Heart right ventricle (tissue), 16 donors: ENCODE results near the gene CARD11. TPM values are rescaled to one million over a fixed set of nuclear protein-coding genes. Genes with fewer than 3 reads are reported as not detected.

Experiments
- ATAC-seq, 8 donors: fragments of 200-7000 bp; cut with Tn5 transposase; one replicate each; pipeline ENCODE4 v1.9.1; 2020; ENCODE audit warnings: mild to moderate bottlenecking in 8 of 8, moderate library complexity in 8 of 8, moderate number of reproducible peaks in 1 of 8
- DNase-seq, 2 donors: peaks; one replicate each; pipeline ENCODE4 v3.0.0-alpha.2; 2020
- H3K27ac ChIP-seq, 10 donors: fragments of 200-600 bp; sonication (generic) in 2 of 10; one replicate each; pipeline versions ENCODE4 v1.5.0 to v1.8.0; 2020 to 2022; ENCODE audit warnings: mild to moderate bottlenecking in 3 of 10
- H3K27me3 ChIP-seq, 7 donors: fragments of 200-600 bp; one replicate each; pipeline ENCODE4 v1.8.0; 2021 to 2022; ENCODE audit warnings: mild to moderate bottlenecking in 2 of 7
- H3K36me3 ChIP-seq, 9 donors: fragments of 200-600 bp; sonication (generic) in 1 of 9; one replicate each; pipeline versions ENCODE4 v1.5.0 to v1.8.0; 2020 to 2022; ENCODE audit warnings: mild to moderate bottlenecking in 2 of 9
- H3K4me1 ChIP-seq, 9 donors: fragments of 200-600 bp; sonication (generic) in 1 of 9; one replicate each; pipeline versions ENCODE4 v1.5.0 to v1.8.0; 2020 to 2022; ENCODE audit warnings: mild to moderate bottlenecking in 4 of 9
- H3K4me3 ChIP-seq, 10 donors: fragments of 200-600 bp; sonication (generic) in 2 of 10; one replicate each; pipeline versions ENCODE4 v1.5.0 to v1.8.0; 2020 to 2022; ENCODE audit warnings: mild to moderate bottlenecking in 7 of 10, moderate library complexity in 2 of 10
- H3K9me3 ChIP-seq, 11 donors: fragments of 200-600 bp in 10 of 11; sonication (generic) in 2 of 11; one replicate each; pipeline versions ENCODE4 v1.5.0 to v1.8.0; 2013 to 2022; ENCODE audit warnings: mild to moderate bottlenecking in 2 of 11, control low read depth in 1 of 11, moderate library complexity in 1 of 11
- WGBS, 2 donors: extraction: QIAGEN DNeasy Blood & Tissue Kit; methylation state at CpG; one replicate each; pipeline ENCODE4 v1.1.7; 2013; ENCODE audit warnings: inconsistent platforms in 1 of 2; 5-methylcytosine and 5-hydroxymethylcytosine counted together
- intact Hi-C, 10 donors: fragments of 100-400 bp; cut with DNase I; formaldehyde crosslinking; loops; one replicate each; pipeline versions ENCODE4 v1.11.1 to v1.14.2; 2022
- polyA plus RNA-seq, 2 donors: library from polyadenylated mRNA; stranded (reverse); fragments of 200-250 nt; gene quantifications; one replicate each; pipeline ENCODE4 v1.2.3, GENCODE V29; 2013
- total RNA-seq, 10 donors: library from RNA; stranded (reverse); fragmentation: NEBNext Ultra II Directional in 3 of 10; extraction: Animal tissue kit (Norgen Biotek cat#: 25700) in 3 of 10; gene quantifications; one replicate each; pipeline versions ENCODE4 v1.2.1 to v1.2.4, GENCODE V29; 2021 to 2023
- TF ChIP-seq, protein P1 (sequence below), 9 donors: fragments of 200-600 bp; sonication (generic) in 2 of 9; IDR thresholded peaks; one replicate each; pipeline versions ENCODE4 v1.5.0 to v1.8.0; 2021 to 2022; ENCODE audit warnings: antibody characterized with exemption in 9 of 9, mild to moderate bottlenecking in 5 of 9, moderate library complexity in 1 of 9
- donor health status: Arrhythmogenic right ventricular cardiomyopathy.
- donor health status: ischemic (EF 13 %, LVEDD 7.1; RV severe dilation, severe dysfunction).
- donor health status: healthy with polysubstance abuse.
- donor health status: DM: no; HTN: yes; CAD: no.
- donor health status: DM: no; HTN: no; CAD: no.
- donor health status: ischemic (EF 25% LVEDD 6.9; RV normal size, moderate dysfunction).
- donor health status: ischemic (EF 25% LVEDD 5.7; RV mildly dilated, moderate dysfunction).
- donor health status: healthy.
- donor health status: DM: yes; HTN: yes; CAD: no.
- donor health status: Ischemic cardiomyopathy.
- donor health status: ischemic (EF 35%, LVEDD 5.7; RV mildly dilated, moderate dysfunction).
- donor health status: nonischemic (EF 11% LVEDD 7.7; RV severe dilation, severe dysfunction).
- donor health status: DM: yes; HTN: yes; CAD: no.
- donor health status: PGD.
- donor health status: ischemic (EF 29% LVEDD 5.4; RV normal size, mild dysfunction).
- donor health status: nonischemic (EF 23%, LVEDD 6.1; RV moderate dilation, normal function).

CARD11 gene
- total and polyA plus RNA-seq, 12 donors: 0.14 to 1.7 (median 0.30) TPM; not detected in 1

DNA sequence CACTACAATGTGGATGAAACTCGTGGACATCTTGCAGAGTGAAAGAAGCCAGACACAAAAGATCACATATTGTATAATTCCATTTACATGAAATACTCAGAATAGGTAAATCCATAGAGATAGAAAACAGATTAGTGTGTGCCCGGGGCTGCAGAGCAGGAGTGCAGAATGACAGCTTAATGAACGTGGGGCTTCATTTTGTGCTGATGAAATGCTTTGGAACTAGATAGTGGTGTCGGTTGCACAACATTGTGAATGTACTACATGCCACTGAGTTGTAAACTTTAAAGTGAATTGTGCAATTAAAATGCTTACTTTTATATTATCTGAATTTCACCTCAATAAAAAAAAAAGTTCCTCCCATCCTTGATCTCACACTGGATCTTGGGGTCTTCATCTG lies 31.8 kb upstream of the CARD11 start:
- Histone ChIP-seq H3K4me1 (no peaks in the 10 kb centered on the region), H3K36me3 (no peaks in the 10 kb centered on the region), H3K4me3 (no peak overlapping the region), H3K27ac (no peak overlapping the region), H3K27me3 (peaks cover 0 to 4% (median 0%) of the 10 kb centered on the region in 7 donors), H3K9me3 (peaks cover 0 to 42% (median 5%) of the 10 kb centered on the region in 11 donors)
- intact Hi-C loops: no loop called here
- ATAC-seq (no peak), DNase-seq (no peak)
- TF ChIP-seq, protein P1, sequence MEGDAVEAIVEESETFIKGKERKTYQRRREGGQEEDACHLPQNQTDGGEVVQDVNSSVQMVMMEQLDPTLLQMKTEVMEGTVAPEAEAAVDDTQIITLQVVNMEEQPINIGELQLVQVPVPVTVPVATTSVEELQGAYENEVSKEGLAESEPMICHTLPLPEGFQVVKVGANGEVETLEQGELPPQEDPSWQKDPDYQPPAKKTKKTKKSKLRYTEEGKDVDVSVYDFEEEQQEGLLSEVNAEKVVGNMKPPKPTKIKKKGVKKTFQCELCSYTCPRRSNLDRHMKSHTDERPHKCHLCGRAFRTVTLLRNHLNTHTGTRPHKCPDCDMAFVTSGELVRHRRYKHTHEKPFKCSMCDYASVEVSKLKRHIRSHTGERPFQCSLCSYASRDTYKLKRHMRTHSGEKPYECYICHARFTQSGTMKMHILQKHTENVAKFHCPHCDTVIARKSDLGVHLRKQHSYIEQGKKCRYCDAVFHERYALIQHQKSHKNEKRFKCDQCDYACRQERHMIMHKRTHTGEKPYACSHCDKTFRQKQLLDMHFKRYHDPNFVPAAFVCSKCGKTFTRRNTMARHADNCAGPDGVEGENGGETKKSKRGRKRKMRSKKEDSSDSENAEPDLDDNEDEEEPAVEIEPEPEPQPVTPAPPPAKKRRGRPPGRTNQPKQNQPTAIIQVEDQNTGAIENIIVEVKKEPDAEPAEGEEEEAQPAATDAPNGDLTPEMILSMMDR (IDR thresholded peaks at IDR 0.05): no peak
- 72 to 78% methylated on average over 4 of the region's 4 CpGs for WGBS, 2 donors

DNA sequence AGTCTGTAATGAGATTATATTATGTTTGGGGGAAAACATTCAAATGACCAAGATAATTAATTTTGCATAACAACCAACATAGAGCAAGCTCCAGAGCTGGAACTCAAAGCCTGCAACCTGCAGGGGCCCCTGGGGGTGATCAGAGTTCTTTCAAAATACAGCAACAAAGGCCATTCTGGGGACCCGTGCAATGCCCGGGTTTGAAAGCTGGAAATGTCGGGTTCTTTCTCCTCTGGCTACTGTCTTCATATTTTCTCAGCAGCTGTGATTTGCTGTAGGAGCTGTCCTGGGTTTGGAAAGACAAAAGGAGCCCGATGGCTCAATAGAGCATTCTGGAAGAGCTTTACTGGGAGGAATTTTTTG lies 30.8 kb upstream of the CARD11 start:
- WGBS, 2 donors: 59 to 72% methylated on average over 4 of the region's 4 CpGs
- Histone ChIP-seq H3K4me1 (no peaks in the 10 kb centered on the region), H3K27me3 (peaks cover 0 to 4% (median 0%) of the 10 kb centered on the region in 7 donors), H3K27ac (no peak overlapping the region), H3K36me3 (no peaks in the 10 kb centered on the region), H3K9me3 (peaks cover 0 to 35% (median 5%) of the 10 kb centered on the region in 11 donors), H3K4me3 (no peak overlapping the region)
- ATAC-seq (no peak), DNase-seq (no peak)
- TF ChIP-seq, protein P1 (IDR thresholded peaks at IDR 0.05): no peak
- intact Hi-C loops: no loop called here

DNA sequence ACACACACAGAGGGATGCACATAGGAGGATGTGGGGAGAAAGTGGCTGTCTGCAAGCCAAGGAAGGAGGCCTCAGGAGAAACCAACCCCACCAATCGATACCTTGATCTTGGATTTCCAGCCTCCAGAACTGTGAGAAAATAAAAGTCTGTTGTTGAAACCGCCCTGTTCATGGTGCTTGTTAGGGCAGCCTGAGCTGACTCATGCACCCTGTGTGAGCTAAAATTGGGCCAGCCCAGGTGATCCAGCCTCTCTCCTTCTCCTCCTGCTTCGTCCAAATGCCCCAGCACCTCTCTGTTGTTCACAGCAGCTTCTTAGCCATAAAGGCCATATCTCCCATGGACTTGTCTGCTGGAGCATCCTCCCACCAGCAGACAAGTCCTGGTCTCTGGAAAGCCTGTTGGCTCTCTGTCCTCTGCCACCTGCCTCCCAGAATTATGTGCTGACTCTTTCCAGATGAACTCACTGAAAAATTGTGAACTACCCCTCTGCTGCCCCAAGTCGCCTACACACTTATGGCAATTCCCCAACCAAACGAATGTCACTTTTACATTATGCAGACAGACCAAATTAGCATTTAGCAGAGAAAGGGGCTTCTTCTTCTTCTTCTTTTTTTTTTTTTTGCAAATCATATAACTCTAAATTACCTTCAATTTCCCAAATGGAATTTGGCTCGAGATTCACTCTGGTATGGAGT lies 30.2 kb upstream of the CARD11 start:
- Histone ChIP-seq H3K27me3 (peaks cover 0 to 4% (median 0%) of the 10 kb centered on the region in 7 donors), H3K4me3 (no peak overlapping the region), H3K9me3 (peaks cover 0 to 30% (median 5%) of the 10 kb centered on the region in 11 donors), H3K36me3 (no peaks in the 10 kb centered on the region), H3K27ac (no peak overlapping the region), H3K4me1 (no peaks in the 10 kb centered on the region)
- DNase-seq (no peak), ATAC-seq (no peak)
- TF ChIP-seq, protein P1 (IDR thresholded peaks at IDR 0.05): no peak
- intact Hi-C loops: no loop called here
- WGBS, 2 donors: 74% methylated on average over 6 of the region's 6 CpGs

DNA sequence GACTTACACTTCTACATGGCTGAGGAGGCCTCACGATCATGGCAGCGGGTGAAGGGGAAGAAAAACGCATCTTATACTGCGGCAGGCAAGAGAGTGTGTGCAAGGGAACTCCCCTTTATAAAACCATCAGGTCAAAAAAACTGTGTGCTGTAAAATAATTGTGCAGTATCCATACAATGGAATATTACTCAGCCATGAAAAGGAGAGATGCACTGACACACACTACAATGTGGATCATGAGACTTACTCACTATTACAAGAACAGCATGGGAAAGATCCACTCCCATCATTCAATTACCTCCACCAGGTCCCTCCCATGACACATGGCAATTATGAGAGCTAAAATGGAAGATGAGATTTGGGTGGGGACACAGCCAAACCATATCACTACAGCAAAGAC lies 27.2 kb upstream of the CARD11 start:
- no peak for DNase-seq
- WGBS, 2 donors: 72 to 93% methylated on average over 4 of the region's 4 CpGs
- TF ChIP-seq, protein P1 (IDR thresholded peaks at IDR 0.05): no peak
- Histone ChIP-seq H3K36me3 (no peaks in the 10 kb centered on the region), H3K9me3 (peaks cover 0 to 19% (median 1%) of the 10 kb centered on the region in 11 donors), H3K27ac (no peak overlapping the region), H3K4me1 (peaks cover 0 to 4% (median 0%) of the 10 kb centered on the region in 9 donors), H3K27me3 (peaks cover 0 to 4% (median 0%) of the 10 kb centered on the region in 7 donors), H3K4me3 (no peak overlapping the region)
- ATAC-seq: no peak
- intact Hi-C loops: no loop called here
